ENCODE data around the gene FN3KRP.

- no peak for TF ChIP-seq CBFB (CRISPR knock-in tag; IDR thresholded peaks at IDR 0.05; ENCODE audit: low read depth)
- no peak for TF ChIP-seq JUN (CRISPR knock-in tag; IDR thresholded peaks at IDR 0.05)
- TF ChIP-seq TCF7 (CRISPR knock-in tag; IDR thresholded peaks at IDR 0.05; ENCODE audit: low read depth), result no peak
- no peak for TF ChIP-seq ZBTB21 (CRISPR knock-in tag; IDR thresholded peaks at IDR 0.05; ENCODE audit: borderline replicate concordance)
- TF ChIP-seq ELF4 (CRISPR knock-in tag; IDR thresholded peaks at IDR 0.05; ENCODE audit: low read depth), result no peak
- no peak for TF ChIP-seq GABPB1 (CRISPR knock-in tag; IDR thresholded peaks at IDR 0.05)
- TF ChIP-seq SMAD3 (CRISPR knock-in tag; IDR thresholded peaks at IDR 0.05; ENCODE audit: borderline replicate concordance), result no peak
- no peak for TF ChIP-seq CTCF (IDR thresholded peaks at IDR 0.05)
- TF ChIP-seq IRF2 (CRISPR knock-in tag; IDR thresholded peaks at IDR 0.05; ENCODE audit: borderline replicate concordance, low read depth), result no peak
- no peak for TF ChIP-seq SP1 (CRISPR knock-in tag; conservative IDR thresholded peaks at IDR 0.05)
- TF ChIP-seq ZNF532 (CRISPR knock-in tag; IDR thresholded peaks at IDR 0.05; ENCODE audit: borderline replicate concordance), result no peak
- TF ChIP-seq AR (CRISPR knock-in tag; IDR thresholded peaks at IDR 0.05), result no peak
- TF ChIP-seq NR1H2 (CRISPR knock-in tag; IDR thresholded peaks at IDR 0.05), result no peak
- no peak for TF ChIP-seq IRF1 (CRISPR knock-in tag; IDR thresholded peaks at IDR 0.05)
Observed at GRCh38 chr17:82772026-82772425, 55.5 kb downstream of the FN3KRP start.

Data from WTC11 (cell line).